Neural cell (in vitro differentiated cells): Measurements from ENCODE around the gene ZBTB40. TPM values are rescaled to one million over a fixed set of nuclear protein-coding genes. Genes with fewer than 3 reads are reported as not detected.

Experiments used
- H2AFZ ChIP-seq: fragments of 200-600, 300-800 bp; sonication (generic), shearing (Covaris generic); 2 replicates; pipeline ENCODE4 v1.6.0; 2014; ENCODE audit warnings: low read depth, mild to moderate bottlenecking, antibody characterized with exemption, low read length, moderate library complexity
- H3F3A ChIP-seq: fragments of 200-600 bp; shearing (Covaris generic); 2 replicates; pipeline ENCODE4 v1.6.1; 2016; ENCODE audit warnings: mild to moderate bottlenecking, moderate library complexity, mixed read lengths, antibody characterized with exemption, low read length; ENCODE audit not compliant: insufficient read depth, poor library complexity, severe bottlenecking
- H3K27ac ChIP-seq: fragments of 200-600, 300-800 bp; sonication (generic), shearing (Covaris generic); 2 replicates; pipeline ENCODE4 v1.5.1; 2014; ENCODE audit warnings: mild to moderate bottlenecking, low read length, moderate library complexity
- H3K27me3 ChIP-seq: fragments of 300-800, 200-600 bp; sonication (generic), shearing (Covaris generic); 2 replicates; pipeline ENCODE4 v1.6.0; 2014; ENCODE audit warnings: mild to moderate bottlenecking, low read depth, low read length, moderate library complexity; ENCODE audit not compliant: insufficient read depth
- H3K36me3 ChIP-seq: fragments of 300-800, 200-600 bp; sonication (generic), shearing (Covaris generic); 2 replicates; pipeline ENCODE4 v1.5.1; 2014; ENCODE audit warnings: mild to moderate bottlenecking, antibody characterized with exemption, low read length, moderate library complexity; ENCODE audit not compliant: insufficient read depth
- H3K4me2 ChIP-seq: fragments of 300-800, 200-600 bp; sonication (generic), shearing (Covaris generic); 2 replicates; pipeline ENCODE4 v1.6.0; 2014; ENCODE audit warnings: mild to moderate bottlenecking, low read length
- H3K4me3 ChIP-seq: fragments of 300-800, 200-600 bp; sonication (generic), shearing (Covaris generic); 2 replicates; pipeline ENCODE4 v1.5.1; 2014; ENCODE audit warnings: mild to moderate bottlenecking, low read length, moderate library complexity
- H3K79me2 ChIP-seq: fragments of 200-600 bp; shearing (Covaris generic); replicated peaks from 2 replicates; pipeline ENCODE4 v1.6.0; 2014; ENCODE audit warnings: mild to moderate bottlenecking, low read length, moderate library complexity; ENCODE audit not compliant: insufficient read depth
- H3K9ac ChIP-seq: fragments of 300-800, 200-600 bp; sonication (generic), shearing (Covaris generic); 2 replicates; pipeline ENCODE4 v1.6.1; 2016; ENCODE audit warnings: mild to moderate bottlenecking, low read length, mixed read lengths
- H3K9me2 ChIP-seq: fragments of 200-600 bp; shearing (Covaris generic); 2 replicates; pipeline ENCODE4 v1.6.1; 2016; ENCODE audit warnings: mild to moderate bottlenecking, low read length, mixed read lengths; ENCODE audit not compliant: insufficient read depth
- H3K9me3 ChIP-seq: fragments of 200-600, 300-800 bp; sonication (generic), shearing (Covaris generic); 2 replicates; pipeline ENCODE4 v1.6.1; 2016; ENCODE audit warnings: mild to moderate bottlenecking, mixed run types, low read length, moderate library complexity, mixed read lengths
- H4K20me1 ChIP-seq: fragments of 200-600 bp; shearing (Covaris generic); 2 replicates; pipeline ENCODE4 v1.6.1; 2016; ENCODE audit warnings: mild to moderate bottlenecking, mixed run types; ENCODE audit not compliant: insufficient read depth
- EP300 ChIP-seq: fragments of 450-650 bp; conservative IDR thresholded peaks from 2 replicates; pipeline ENCODE4 v1.6.1; 2014; ENCODE audit warnings: antibody characterized with exemption, mild to moderate bottlenecking, moderate library complexity; ENCODE audit not compliant: poor library complexity, severe bottlenecking
- EZH2 ChIP-seq: fragments of 200-600, 300-800 bp; shearing (Covaris generic), sonication (generic); IDR thresholded peaks from 2 replicates; pipeline ENCODE4 v1.6.1; 2014; ENCODE audit warnings: antibody characterized with exemption, low read length, borderline replicate concordance, mild to moderate bottlenecking; ENCODE audit not compliant: insufficient read depth, poor library complexity, severe bottlenecking
- MXI1 ChIP-seq: fragments of 450-650 bp; conservative IDR thresholded peaks from 2 replicates; pipeline ENCODE4 v1.6.1; 2014; ENCODE audit warnings: antibody characterized with exemption, mild to moderate bottlenecking; ENCODE audit not compliant: poor library complexity, severe bottlenecking
- POLR2AphosphoS5 ChIP-seq: IDR thresholded peaks from 2 replicates; pipeline ENCODE4 v1.6.1; 2012
- RAD21 ChIP-seq: fragments of 450-650 bp; conservative IDR thresholded peaks from 2 replicates; pipeline ENCODE4 v1.6.1; 2014; ENCODE audit warnings: antibody characterized with exemption, mild to moderate bottlenecking, moderate library complexity
- SMC3 ChIP-seq: fragments of 450-650 bp; conservative IDR thresholded peaks from 2 replicates; pipeline ENCODE4 v1.6.1; 2014; ENCODE audit warnings: antibody characterized with exemption, mild to moderate bottlenecking, moderate library complexity; ENCODE audit not compliant: poor library complexity
- polyA plus RNA-seq: library from polyadenylated mRNA; depleted of rRNA; stranded (reverse); fragments of >200 nt; gene quantifications from 2 replicates; pipeline ENCODE4 v1.2.3, GENCODE V29; 2014
- TF ChIP-seq, protein P1 (sequence below): IDR thresholded peaks from 2 replicates; pipeline ENCODE4 v1.6.1; 2012; ENCODE audit warnings: borderline replicate concordance
- TF ChIP-seq, protein P2 (sequence below): fragments of 450-650 bp; IDR thresholded peaks from 2 replicates; pipeline ENCODE4 v1.5.1; 2014; ENCODE audit warnings: antibody characterized with exemption, mild to moderate bottlenecking, moderate library complexity; ENCODE audit not compliant: poor library complexity, severe bottlenecking

The ZBTB40 gene
- polyA plus RNA-seq, 1 donor from 2014 or later: 12.7 TPM

DNA sequence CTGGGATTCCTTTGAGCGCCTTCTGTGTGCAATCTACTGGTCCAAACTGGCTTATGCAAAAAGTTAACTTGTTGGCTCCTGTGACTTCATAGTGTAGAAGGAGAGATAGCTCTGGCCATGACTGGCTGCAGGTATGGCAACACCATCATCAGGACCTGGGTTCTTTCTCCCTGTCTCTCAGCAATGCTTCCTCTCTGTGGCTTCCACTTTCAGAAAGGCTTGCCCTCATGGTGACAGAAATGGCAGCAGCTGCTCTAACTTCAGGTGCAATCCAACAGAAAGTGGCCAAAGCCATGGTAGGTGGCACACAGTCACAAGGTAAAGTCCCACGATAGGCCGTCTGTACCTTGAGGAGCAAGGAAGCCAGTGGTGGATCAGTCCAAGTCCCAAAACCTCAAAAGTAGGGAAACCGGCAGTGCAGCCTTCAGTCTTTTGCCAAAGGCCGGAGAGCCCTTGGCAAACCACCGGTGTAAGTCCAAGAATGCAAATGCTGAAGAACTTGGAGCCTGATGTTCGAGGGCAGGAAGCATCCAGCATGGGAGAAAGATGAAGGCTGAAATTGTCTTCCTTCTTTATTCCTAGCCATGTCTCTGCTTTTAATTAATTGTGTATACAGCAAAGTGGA, 45.0 kb downstream of the ZBTB40 start:
- Histone ChIP-seq H3K27me3 (no peaks in the 10 kb centered on the region), H3F3A (no peaks in the 10 kb centered on the region), H3K4me3 (no peak overlapping the region), H3K79me2 (no peaks in the 10 kb centered on the region), H3K9ac (no peak overlapping the region), H4K20me1 (no peaks in the 10 kb centered on the region), H3K9me2 (no peaks in the 10 kb centered on the region), H3K9me3 (peaks cover 2% of the 10 kb centered on the region), H2AFZ (no peak overlapping the region), H3K27ac (no peak overlapping the region), H3K36me3 (no peaks in the 10 kb centered on the region), H3K4me2 (no peak overlapping the region)
- TF ChIP-seq, protein P1, sequence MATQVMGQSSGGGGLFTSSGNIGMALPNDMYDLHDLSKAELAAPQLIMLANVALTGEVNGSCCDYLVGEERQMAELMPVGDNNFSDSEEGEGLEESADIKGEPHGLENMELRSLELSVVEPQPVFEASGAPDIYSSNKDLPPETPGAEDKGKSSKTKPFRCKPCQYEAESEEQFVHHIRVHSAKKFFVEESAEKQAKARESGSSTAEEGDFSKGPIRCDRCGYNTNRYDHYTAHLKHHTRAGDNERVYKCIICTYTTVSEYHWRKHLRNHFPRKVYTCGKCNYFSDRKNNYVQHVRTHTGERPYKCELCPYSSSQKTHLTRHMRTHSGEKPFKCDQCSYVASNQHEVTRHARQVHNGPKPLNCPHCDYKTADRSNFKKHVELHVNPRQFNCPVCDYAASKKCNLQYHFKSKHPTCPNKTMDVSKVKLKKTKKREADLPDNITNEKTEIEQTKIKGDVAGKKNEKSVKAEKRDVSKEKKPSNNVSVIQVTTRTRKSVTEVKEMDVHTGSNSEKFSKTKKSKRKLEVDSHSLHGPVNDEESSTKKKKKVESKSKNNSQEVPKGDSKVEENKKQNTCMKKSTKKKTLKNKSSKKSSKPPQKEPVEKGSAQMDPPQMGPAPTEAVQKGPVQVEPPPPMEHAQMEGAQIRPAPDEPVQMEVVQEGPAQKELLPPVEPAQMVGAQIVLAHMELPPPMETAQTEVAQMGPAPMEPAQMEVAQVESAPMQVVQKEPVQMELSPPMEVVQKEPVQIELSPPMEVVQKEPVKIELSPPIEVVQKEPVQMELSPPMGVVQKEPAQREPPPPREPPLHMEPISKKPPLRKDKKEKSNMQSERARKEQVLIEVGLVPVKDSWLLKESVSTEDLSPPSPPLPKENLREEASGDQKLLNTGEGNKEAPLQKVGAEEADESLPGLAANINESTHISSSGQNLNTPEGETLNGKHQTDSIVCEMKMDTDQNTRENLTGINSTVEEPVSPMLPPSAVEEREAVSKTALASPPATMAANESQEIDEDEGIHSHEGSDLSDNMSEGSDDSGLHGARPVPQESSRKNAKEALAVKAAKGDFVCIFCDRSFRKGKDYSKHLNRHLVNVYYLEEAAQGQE: no peak
- no peak for TF ChIP-seq MXI1
- TF ChIP-seq SMC3: no peak
- TF ChIP-seq EZH2: no peak
- no peak for TF ChIP-seq RAD21
- TF ChIP-seq EP300: no peak

DNA sequence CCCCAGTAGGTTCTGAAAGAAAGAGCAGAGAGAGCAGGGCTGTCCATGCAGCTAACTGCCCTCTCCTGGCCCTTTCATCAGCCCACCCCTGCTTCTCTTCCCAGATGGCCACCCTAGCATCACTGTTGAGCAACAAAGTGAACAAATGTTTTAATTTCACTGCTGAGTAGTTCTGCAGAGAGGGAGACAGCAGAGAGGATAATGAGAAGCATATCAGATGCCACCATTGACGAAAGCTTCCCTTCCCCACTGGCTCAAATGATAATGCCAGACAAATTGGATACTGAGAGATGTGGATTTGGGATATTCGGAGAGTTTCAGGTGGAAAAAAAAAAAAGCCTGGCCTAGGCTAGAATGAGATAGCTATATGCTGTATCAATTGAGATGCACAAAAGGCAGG, 46.8 kb downstream of the ZBTB40 start:
- H3F3A ChIP-seq: no peaks in the 10 kb centered on the region
- no peak overlapping the region for H3K4me2 ChIP-seq
- H2AFZ ChIP-seq: no peak overlapping the region
- H3K9me3 ChIP-seq: peaks cover 2% of the 10 kb centered on the region
- no peaks in the 10 kb centered on the region for H4K20me1 ChIP-seq
- H3K27me3 ChIP-seq: no peaks in the 10 kb centered on the region
- no peaks in the 10 kb centered on the region for H3K79me2 ChIP-seq
- H3K36me3 ChIP-seq: no peaks in the 10 kb centered on the region
- no peak overlapping the region for H3K4me3 ChIP-seq
- no peaks in the 10 kb centered on the region for H3K9me2 ChIP-seq
- TF ChIP-seq, protein P2, sequence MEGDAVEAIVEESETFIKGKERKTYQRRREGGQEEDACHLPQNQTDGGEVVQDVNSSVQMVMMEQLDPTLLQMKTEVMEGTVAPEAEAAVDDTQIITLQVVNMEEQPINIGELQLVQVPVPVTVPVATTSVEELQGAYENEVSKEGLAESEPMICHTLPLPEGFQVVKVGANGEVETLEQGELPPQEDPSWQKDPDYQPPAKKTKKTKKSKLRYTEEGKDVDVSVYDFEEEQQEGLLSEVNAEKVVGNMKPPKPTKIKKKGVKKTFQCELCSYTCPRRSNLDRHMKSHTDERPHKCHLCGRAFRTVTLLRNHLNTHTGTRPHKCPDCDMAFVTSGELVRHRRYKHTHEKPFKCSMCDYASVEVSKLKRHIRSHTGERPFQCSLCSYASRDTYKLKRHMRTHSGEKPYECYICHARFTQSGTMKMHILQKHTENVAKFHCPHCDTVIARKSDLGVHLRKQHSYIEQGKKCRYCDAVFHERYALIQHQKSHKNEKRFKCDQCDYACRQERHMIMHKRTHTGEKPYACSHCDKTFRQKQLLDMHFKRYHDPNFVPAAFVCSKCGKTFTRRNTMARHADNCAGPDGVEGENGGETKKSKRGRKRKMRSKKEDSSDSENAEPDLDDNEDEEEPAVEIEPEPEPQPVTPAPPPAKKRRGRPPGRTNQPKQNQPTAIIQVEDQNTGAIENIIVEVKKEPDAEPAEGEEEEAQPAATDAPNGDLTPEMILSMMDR: no peak
- TF ChIP-seq POLR2AphosphoS5 (no peak), MXI1 (no peak), EP300 (no peak), EZH2 (no peak), RAD21 (no peak)
- TF ChIP-seq, protein P1: no peak
- no peak overlapping the region for H3K9ac ChIP-seq
- no peak overlapping the region for H3K27ac ChIP-seq
